ENCODE results near the gene ADIG.

DNA sequence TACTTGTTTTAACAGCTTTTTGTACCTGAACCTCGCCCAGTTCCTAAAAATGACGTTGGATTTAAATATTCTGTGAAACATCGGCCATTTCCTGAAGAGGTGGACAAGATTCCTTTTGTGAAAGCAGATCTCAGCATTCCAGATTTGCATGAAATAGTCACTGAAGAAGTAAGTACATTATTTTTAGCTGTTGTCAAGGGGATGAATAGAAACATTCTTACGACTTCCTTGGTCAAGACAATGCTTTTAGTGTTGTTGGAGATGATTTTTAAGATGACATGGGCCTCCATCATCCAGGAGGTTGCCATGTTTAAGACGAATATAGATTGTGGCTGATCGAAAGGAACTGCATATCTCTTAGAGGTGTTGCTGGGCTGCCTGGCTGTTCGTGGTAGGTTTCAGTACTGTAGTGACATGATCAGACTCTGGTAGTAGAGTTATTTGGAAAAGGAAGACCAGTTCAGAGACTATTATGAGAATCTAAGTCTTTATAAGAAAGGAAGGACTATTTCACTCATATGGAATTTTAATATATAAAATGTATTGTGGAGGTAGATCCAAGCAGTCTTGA is 29.9 kb upstream of the ADIG start:
- TF ChIP-seq, protein P1, sequence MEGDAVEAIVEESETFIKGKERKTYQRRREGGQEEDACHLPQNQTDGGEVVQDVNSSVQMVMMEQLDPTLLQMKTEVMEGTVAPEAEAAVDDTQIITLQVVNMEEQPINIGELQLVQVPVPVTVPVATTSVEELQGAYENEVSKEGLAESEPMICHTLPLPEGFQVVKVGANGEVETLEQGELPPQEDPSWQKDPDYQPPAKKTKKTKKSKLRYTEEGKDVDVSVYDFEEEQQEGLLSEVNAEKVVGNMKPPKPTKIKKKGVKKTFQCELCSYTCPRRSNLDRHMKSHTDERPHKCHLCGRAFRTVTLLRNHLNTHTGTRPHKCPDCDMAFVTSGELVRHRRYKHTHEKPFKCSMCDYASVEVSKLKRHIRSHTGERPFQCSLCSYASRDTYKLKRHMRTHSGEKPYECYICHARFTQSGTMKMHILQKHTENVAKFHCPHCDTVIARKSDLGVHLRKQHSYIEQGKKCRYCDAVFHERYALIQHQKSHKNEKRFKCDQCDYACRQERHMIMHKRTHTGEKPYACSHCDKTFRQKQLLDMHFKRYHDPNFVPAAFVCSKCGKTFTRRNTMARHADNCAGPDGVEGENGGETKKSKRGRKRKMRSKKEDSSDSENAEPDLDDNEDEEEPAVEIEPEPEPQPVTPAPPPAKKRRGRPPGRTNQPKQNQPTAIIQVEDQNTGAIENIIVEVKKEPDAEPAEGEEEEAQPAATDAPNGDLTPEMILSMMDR (IDR thresholded peaks at IDR 0.05): no peak
- TF ChIP-seq POLR2A (IDR thresholded peaks at IDR 0.05; ENCODE audit: low read depth) (no peak), POLR2AphosphoS5 (IDR thresholded peaks at IDR 0.05) (no peak)
